Testis (tissue), 3 donors: ENCODE results near the gene TMEM237. TPM values are rescaled to one million over a fixed set of nuclear protein-coding genes. Genes with fewer than 3 reads are reported as not detected.

Experiments
- DNase-seq: peaks from one replicate; pipeline ENCODE4 v3.0.0-alpha.2; 2019
- H3K27ac ChIP-seq, 2 donors: fragments of 200-600 bp; sonication (generic); one replicate each; pipeline ENCODE4 v1.5.1; 2019
- H3K27me3 ChIP-seq: fragments of 200-600 bp; sonication (generic); one replicate; pipeline ENCODE4 v1.5.1; 2019
- H3K36me3 ChIP-seq: fragments of 200-600 bp; sonication (generic); one replicate; pipeline ENCODE4 v1.5.1; 2017; ENCODE audit warnings: low read depth; ENCODE audit errors: missing control alignments
- H3K4me1 ChIP-seq: fragments of 200-600 bp; sonication (generic); one replicate; pipeline ENCODE4 v1.5.1; 2019
- H3K4me3 ChIP-seq, 2 donors: fragments of 200-600 bp; sonication (generic); one replicate each; pipeline ENCODE4 v1.5.1; 2017 to 2019
- H3K9me3 ChIP-seq: fragments of 200-600 bp; sonication (generic); one replicate; pipeline ENCODE4 v1.5.1; 2017
- POLR2A ChIP-seq: fragments of 450-650 bp; IDR thresholded peaks from one replicate; pipeline ENCODE4 v1.6.1; 2017; ENCODE audit warnings: antibody characterized with exemption, mild to moderate bottlenecking, moderate library complexity
- WGBS, 2 donors: methylation state at CpG; one replicate each; pipeline ENCODE4 v1.1.5; 2018; 5-methylcytosine and 5-hydroxymethylcytosine counted together
- intact Hi-C: fragments of 100-400 bp; cut with DNase I; formaldehyde crosslinking; loops from one replicate; pipeline ENCODE4 v1.15.1; 2023; ENCODE audit warnings: low total_unique reads
- polyA plus RNA-seq: library from polyadenylated mRNA; stranded (reverse); fragments of 350-450 nt; fragmentation: Illumina TruSeq; extraction: RNeasy Lipid Tissue Mini Kit (QIAGEN cat#74804); gene quantifications from one replicate; pipeline ENCODE4 v1.2.3, GENCODE V29; 2014; ENCODE audit warnings: low read depth, low replicate concordance; ENCODE audit not compliant: insufficient read depth
- total RNA-seq, 2 donors: library from RNA; depleted of rRNA; stranded (reverse); fragments of >200 nt; gene quantifications; one replicate each; pipeline ENCODE4 v1.2.3, GENCODE V29; 2016
- TF ChIP-seq, protein P1 (sequence below), 3 experiments: fragments of 450-650 bp in 2 of 3; fragments of 200-600 bp in 1 of 3; sonication (generic) in 1 of 3; IDR thresholded peaks; one replicate each; pipeline ENCODE4 v1.5.1; 2016 to 2019; ENCODE audit warnings: antibody characterized with exemption in 3 of 3, mild to moderate bottlenecking in 2 of 3, moderate library complexity in 1 of 3

Gene TMEM237
- total and polyA plus RNA-seq, 3 donors from 2014 or later: 21.3 to 25.8 (median 23.0) TPM

DNA sequence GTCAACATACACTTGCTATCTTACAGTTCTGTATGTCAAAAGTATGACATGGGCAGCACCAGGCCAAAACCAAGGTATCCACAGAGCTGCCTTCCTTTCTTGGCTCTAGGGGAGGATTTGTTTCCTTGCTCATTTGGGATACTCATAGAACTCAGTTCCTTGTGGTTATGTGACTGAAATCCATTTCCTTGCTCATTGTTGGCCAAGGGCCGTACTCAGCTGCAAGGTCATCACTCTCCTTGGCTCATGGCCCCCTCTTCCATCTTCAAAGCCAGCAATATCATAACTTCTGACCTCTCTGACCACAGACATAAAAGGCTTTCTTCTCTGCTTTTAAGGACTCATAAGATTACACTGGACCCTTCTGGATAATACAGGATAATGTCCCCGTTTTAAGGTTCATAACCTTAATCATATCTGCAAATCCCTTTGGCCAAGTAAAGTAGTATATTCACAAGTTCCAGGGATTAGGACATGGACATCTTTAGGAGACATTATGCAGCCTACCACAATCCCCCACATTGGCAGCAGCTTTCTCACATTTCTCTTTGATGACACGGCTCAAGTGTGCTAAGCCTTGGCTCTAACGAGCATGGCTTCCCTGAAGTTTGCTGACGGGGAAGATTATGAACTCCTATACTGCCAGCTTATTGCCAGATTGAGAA is 20.9 kb downstream of the TMEM237 start:
- Histone ChIP-seq H3K27me3 (no peaks in the 10 kb centered on the region), H3K36me3 (no peaks in the 10 kb centered on the region), H3K9me3 (no peaks in the 10 kb centered on the region), H3K4me1 (no peaks in the 10 kb centered on the region), H3K4me3 (no peak overlapping the region), H3K27ac (no peak overlapping the region)
- WGBS, 2 donors: 76 to 81% methylated on average over 5 of the region's 5 CpGs
- DNase-seq: no peak
- TF ChIP-seq POLR2A: no peak
- TF ChIP-seq, protein P1, sequence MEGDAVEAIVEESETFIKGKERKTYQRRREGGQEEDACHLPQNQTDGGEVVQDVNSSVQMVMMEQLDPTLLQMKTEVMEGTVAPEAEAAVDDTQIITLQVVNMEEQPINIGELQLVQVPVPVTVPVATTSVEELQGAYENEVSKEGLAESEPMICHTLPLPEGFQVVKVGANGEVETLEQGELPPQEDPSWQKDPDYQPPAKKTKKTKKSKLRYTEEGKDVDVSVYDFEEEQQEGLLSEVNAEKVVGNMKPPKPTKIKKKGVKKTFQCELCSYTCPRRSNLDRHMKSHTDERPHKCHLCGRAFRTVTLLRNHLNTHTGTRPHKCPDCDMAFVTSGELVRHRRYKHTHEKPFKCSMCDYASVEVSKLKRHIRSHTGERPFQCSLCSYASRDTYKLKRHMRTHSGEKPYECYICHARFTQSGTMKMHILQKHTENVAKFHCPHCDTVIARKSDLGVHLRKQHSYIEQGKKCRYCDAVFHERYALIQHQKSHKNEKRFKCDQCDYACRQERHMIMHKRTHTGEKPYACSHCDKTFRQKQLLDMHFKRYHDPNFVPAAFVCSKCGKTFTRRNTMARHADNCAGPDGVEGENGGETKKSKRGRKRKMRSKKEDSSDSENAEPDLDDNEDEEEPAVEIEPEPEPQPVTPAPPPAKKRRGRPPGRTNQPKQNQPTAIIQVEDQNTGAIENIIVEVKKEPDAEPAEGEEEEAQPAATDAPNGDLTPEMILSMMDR (IDR thresholded peaks at IDR 0.05): no peak
- intact Hi-C loops: no loop called here

DNA sequence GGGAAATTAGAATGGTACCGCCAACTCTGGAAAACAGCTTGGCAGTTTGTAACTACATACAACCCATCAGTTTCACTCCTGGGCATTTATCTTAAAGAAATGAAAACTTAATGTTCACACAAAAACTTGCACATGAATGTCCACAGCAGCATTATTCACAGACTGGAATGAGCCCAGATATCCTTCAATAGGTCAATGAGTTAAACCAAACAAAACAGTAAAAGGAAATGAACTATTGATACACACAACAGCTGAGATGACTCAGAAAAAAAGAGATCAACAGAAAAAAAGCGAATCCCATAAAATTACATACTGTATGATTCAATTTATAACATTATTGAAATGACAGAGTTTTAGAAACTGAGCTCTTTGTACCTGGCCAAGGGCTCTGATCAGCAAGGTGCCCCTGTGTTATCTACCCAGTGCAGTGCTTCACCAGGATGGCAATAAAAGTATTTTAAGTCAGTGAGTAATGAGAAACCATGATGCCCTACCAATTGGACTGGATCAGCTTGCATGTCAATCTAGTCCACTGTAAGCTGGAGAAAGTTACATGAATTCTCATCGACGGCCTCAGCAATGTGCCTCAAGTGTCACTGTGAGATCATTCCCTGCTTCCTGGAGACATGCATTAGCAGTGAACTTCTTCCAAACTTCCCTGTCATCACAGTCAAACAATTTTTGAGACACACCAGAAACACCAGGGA is 21.9 kb downstream of the TMEM237 start:
- Histone ChIP-seq H3K36me3 (no peaks in the 10 kb centered on the region), H3K9me3 (no peaks in the 10 kb centered on the region), H3K4me3 (no peak overlapping the region), H3K27me3 (no peaks in the 10 kb centered on the region), H3K27ac (no peak overlapping the region), H3K4me1 (no peaks in the 10 kb centered on the region)
- TF ChIP-seq, protein P1 (IDR thresholded peaks at IDR 0.05): no peak
- no peak for TF ChIP-seq POLR2A
- WGBS, 2 donors: 92 to 95% methylated on average over 4 of the region's 4 CpGs
- intact Hi-C loops: no loop called here
- DNase-seq: no peak

DNA sequence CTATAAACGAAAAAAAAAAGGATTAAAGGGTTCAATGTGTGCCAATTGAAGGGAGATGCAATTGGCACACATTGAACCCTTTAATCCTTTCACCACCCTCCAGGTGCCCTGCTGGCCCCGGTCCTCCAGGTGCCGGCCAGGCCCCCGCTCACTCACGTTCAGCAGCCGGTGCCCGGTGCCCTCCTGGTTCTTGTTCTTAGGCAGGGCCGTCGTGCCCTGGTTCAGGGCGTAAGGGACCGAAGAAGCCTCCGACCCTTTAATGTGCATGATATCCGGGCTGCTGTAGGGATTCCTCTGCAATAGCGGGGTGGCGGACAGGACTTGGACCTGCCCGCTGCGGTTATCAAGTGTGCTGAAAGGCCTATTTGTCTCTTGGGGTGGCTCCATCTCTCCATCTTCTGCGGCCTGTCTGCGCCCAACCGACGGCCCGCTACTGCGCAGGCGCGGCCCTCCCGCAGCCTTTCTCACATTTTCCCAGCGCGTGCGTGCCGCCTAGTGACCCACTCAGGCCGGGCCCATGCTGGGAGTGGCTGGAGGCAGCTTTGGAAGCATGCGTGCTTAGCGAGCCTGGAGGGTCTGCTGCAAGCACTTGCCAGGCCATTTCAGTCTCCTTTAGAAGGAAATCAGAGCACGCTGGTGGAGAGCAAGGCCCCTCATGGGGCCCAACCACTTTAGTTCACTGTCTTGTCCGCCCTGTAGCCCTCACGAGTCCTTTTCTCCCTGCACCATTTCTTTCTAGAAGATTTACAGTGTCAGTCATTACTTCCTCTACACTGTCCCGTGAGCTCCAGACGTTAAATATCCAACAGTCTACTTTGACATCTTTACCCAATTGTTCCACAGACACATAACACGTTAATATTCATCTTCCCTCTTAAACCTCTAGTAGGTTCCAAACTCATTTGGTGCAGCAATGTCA is 24.3 kb downstream of the TMEM237 start:
- no peak overlapping the region for H3K27ac ChIP-seq
- WGBS, 2 donors: 24 to 41% methylated on average over 16 to 39 of the region's 39 CpGs
- DNase-seq: peak; percentile 85
- intact Hi-C loops: no loop called here
- peak overlapping the region; percentile 44 to 45 for H3K4me3 ChIP-seq
- no peaks in the 10 kb centered on the region for H3K36me3 ChIP-seq
- no peaks in the 10 kb centered on the region for H3K9me3 ChIP-seq
- TF ChIP-seq, protein P1 (IDR thresholded peaks at IDR 0.05): peak in 2 of 3 experiments; percentile 19 to 23
- TF ChIP-seq POLR2A: no peak
- H3K4me1 ChIP-seq: no peaks in the 10 kb centered on the region
- no peaks in the 10 kb centered on the region for H3K27me3 ChIP-seq

DNA sequence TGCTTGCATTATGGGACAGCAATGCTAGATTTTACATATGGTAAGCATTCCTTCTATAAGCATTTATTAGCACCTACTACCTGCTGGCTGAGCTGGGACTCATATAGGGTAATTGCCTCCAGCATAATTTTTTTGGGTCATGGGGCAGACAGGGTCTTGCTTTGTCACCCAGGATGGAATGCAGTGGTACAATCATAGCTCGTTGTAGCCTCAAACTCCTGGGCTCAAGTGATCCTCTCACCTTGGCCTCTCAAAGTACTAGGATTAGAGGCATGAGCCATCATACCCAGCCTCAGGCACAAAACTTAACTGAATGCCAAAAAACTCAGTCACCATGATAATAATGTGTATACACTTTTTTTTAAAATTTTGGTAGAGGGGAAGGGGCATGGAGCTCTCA is 35.3 kb downstream of the TMEM237 start:
- intact Hi-C loops: no loop called here
- Histone ChIP-seq H3K36me3 (no peaks in the 10 kb centered on the region), H3K4me1 (no peaks in the 10 kb centered on the region), H3K4me3 (no peak overlapping the region), H3K27me3 (no peaks in the 10 kb centered on the region), H3K9me3 (no peaks in the 10 kb centered on the region), H3K27ac (no peak overlapping the region)
- 83 to 100% methylated on average over 1 of the region's 1 CpG for WGBS, 2 donors
- TF ChIP-seq, protein P1 (IDR thresholded peaks at IDR 0.05): no peak
- no peak for TF ChIP-seq POLR2A
- no peak for DNase-seq
